Measurements from ENCODE around the gene ADK. TPM values are rescaled to one million over a fixed set of nuclear protein-coding genes. Genes with fewer than 3 reads are reported as not detected.

The ADK gene
- total RNA-seq, 1 experiment from 2014 or later = 26.8 TPM

DNA sequence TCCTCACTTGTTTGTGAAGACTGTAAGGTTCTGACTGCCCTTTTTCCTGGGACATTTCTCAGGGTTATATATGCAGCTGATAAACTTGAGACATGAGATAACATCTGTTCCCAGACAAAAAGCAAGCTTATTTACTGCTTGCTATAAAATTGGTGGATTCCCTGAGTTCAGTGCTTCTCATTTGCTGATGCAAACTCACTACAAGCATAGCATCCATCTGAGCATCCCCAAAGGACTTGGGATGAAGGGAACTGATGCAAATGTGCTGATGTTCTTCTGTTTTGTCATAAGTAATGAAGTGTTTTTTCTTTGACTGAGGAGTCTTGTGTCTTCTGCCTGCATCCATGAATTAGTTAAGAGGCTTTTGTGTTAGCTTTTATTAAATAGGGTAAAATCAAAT is 183.2 kb downstream of the ADK start:
- no peaks in the 10 kb centered on the region for H3K9me3 ChIP-seq (ENCODE audit: control insufficient read depth, low read depth, low read length)
- H4K8ac ChIP-seq (replicated peaks; ENCODE audit: insufficient read length, low read depth, low read length) = no peak overlapping the region
- H3K36me3 Mint-ChIP-seq (ENCODE audit: insufficient read depth in 1 of 3, low read depth in 3 of 3) = peaks cover 4 to 13% (median 10%) of the 10 kb centered on the region in 3 experiments
- H3K56ac ChIP-seq (ENCODE audit: insufficient read length, low read depth, low read length) = no peak overlapping the region
- no peak overlapping the region for H3T11ph ChIP-seq (ENCODE audit: low read length)
- H3K4me3 Mint-ChIP-seq = no peak overlapping the region
- H3K9me3 Mint-ChIP-seq = peaks cover 0 to 4% of the 10 kb centered on the region in 2 experiments; a peak in 2 of 5 replicates
- H3K18ac ChIP-seq (ENCODE audit: insufficient read length, low read depth, low read length) = no peak overlapping the region
- H2BK120ac ChIP-seq (ENCODE audit: low read depth, low read length, poor library complexity, severe bottlenecking) = no peak overlapping the region
- TF ChIP-seq, protein P1, sequence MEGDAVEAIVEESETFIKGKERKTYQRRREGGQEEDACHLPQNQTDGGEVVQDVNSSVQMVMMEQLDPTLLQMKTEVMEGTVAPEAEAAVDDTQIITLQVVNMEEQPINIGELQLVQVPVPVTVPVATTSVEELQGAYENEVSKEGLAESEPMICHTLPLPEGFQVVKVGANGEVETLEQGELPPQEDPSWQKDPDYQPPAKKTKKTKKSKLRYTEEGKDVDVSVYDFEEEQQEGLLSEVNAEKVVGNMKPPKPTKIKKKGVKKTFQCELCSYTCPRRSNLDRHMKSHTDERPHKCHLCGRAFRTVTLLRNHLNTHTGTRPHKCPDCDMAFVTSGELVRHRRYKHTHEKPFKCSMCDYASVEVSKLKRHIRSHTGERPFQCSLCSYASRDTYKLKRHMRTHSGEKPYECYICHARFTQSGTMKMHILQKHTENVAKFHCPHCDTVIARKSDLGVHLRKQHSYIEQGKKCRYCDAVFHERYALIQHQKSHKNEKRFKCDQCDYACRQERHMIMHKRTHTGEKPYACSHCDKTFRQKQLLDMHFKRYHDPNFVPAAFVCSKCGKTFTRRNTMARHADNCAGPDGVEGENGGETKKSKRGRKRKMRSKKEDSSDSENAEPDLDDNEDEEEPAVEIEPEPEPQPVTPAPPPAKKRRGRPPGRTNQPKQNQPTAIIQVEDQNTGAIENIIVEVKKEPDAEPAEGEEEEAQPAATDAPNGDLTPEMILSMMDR (conservative IDR thresholded peaks at IDR 0.05) = no peak
- H2AK5ac ChIP-seq (ENCODE audit: insufficient read length, low read length) = no peak overlapping the region
- H4K5ac ChIP-seq (ENCODE audit: insufficient read length, low read depth, low read length) = no peak overlapping the region
- no peak overlapping the region for H3K14ac ChIP-seq (ENCODE audit: insufficient read depth, low read length)
- H2BK15ac ChIP-seq (ENCODE audit: low read depth, low read length) = no peak overlapping the region
- no peaks in the 10 kb centered on the region for H3K4me1 Mint-ChIP-seq
- H3K27ac Mint-ChIP-seq = no peak overlapping the region
- H3K4ac ChIP-seq (ENCODE audit: low read depth, low read length) = no peak overlapping the region
- no peaks in the 10 kb centered on the region for H4K20me1 ChIP-seq (ENCODE audit: control insufficient read depth, insufficient read depth, insufficient read length)
- no peak overlapping the region for H2AFZ ChIP-seq (ENCODE audit: low read length)
- H3K79me1 ChIP-seq (ENCODE audit: insufficient read depth, low read depth, low read length, poor library complexity, severe bottlenecking) = no peaks in the 10 kb centered on the region
- H3K23ac ChIP-seq (ENCODE audit: insufficient read length, low read depth, low read length) = no peak overlapping the region
- H3K79me2 ChIP-seq (ENCODE audit: insufficient read depth, low read length) = no peaks in the 10 kb centered on the region
- no peaks in the 10 kb centered on the region for H3K4me1 ChIP-seq (ENCODE audit: insufficient read depth, low read length)
- H3K27me3 Mint-ChIP-seq (ENCODE audit: low read depth) = no peaks in the 10 kb centered on the region
- no peaks in the 10 kb centered on the region for H3K27me3 ChIP-seq (ENCODE audit: insufficient read depth, low read length)
- H3K9ac ChIP-seq (ENCODE audit: extremely low read depth, insufficient read length, low read length) = no peak overlapping the region
- no peak overlapping the region for H2BK20ac ChIP-seq (ENCODE audit: low read depth, low read length, poor library complexity, severe bottlenecking)
- no peak overlapping the region for H4K91ac ChIP-seq (ENCODE audit: insufficient read length, low read depth, low read length)
- H3K4me2 ChIP-seq (ENCODE audit: insufficient read depth, insufficient read length, low read length) = no peak overlapping the region
- no peak overlapping the region for H3K27ac ChIP-seq (ENCODE audit: insufficient read length, low read depth, low read length)
- no peak overlapping the region for H2BK5ac ChIP-seq (ENCODE audit: insufficient read length, low read length)
- H3K23me2 ChIP-seq (ENCODE audit: insufficient read length, low read depth, low read length, poor library complexity, severe bottlenecking) = no peaks in the 10 kb centered on the region
- H2BK12ac ChIP-seq (ENCODE audit: insufficient read length, low read depth, low read length) = no peak overlapping the region
- DNase-seq = no peak
